ENCODE data around the gene MAP3K5.
"Not testable (repeated sequence)": the region's sequence is repeated elsewhere in the genome, so short reads cannot be mapped to it uniquely, and the experiment has no call there.

MAP3K5 gene

DNA sequence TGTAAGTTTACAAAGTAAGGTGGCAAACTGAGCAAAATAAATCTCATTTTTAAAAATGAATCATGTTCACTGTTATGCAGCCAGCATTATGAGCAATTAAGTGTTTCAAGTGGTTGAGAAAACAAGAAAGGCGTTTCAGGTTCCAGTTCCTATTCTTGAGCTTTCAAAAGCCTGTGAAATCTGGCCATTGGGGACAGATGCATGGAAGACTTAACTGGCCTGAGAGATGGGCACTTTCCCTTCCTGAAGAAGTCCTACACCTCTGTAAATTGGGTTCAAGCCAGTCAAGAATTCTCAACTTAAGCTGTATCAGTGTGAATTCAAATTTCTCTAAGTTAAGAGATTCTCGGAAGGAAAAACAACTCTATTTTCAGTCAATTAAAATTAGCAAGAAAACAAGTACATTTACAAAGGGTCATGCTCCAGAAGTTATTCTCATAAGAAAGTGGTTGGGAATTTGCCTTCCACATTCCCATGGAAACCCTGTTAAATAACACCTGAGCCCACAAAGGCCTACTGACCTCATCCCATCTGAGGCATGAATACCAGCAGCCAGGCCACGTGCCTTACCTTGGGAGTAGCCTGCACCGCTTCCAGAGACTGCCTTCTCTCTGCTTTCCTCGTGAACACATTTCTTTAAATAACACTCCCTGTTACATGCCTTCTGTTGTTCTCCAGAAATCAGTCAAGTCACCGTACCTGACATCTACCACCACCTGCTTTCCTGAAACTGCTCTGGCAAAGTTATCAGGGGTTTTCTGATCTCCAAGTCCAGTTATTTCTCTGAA lies 19.4 kb downstream of the MAP3K5 start:
- no peak for DNase-seq (ENCODE audit: low spot score)

DNA sequence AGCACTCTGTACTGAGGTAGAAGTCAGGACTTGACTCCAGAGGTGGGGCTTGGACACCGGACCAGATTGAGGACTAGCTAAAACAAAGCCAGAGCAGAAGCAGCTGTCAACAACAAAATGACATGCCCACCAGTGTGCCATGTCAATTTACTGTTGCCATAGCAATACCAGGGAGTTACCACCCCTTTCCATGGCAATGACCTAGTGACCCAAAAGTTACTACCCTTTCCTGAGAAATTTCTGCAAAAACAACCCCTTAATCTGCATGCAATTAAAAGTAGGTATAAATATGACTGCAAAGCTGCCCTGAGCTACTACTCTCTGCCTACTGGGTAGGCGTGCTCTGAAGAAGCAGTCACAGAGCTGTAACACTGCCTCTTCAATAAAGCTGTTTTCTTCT lies 21.0 kb downstream of the MAP3K5 start:
- DNase-seq (ENCODE audit: low spot score) = no peak

DNA sequence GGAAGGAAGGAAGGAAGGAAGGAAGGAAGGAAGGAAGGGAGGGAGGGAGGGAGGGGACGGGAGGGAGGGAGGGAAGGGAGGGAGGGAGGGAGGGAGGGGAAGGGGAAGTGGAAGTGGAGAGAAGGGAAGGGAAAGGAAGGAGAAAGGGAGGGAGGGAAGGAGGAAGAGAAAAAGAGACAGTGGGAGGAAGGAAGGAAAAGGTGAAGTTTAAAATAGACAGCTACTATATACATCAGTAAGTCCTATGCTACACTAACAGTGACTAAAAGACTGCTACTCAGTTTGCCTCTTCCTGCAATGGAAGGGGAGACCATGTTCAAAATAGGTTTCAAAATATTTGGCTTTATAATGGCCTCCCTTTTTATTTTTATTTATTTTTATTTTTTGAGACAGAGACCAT lies 22.5 kb downstream of the MAP3K5 start:
- DNase-seq (ENCODE audit: low spot score) = no peak

- DNase-seq (ENCODE audit: low spot score) = no peak
Measured at GRCh38 chr6:136769124-136769523, 23.2 kb downstream of the MAP3K5 start.

- DNase-seq (ENCODE audit: low spot score) = no peak
Measured at GRCh38 chr6:136767570-136768309, 24.5 kb downstream of the MAP3K5 start.

DNA sequence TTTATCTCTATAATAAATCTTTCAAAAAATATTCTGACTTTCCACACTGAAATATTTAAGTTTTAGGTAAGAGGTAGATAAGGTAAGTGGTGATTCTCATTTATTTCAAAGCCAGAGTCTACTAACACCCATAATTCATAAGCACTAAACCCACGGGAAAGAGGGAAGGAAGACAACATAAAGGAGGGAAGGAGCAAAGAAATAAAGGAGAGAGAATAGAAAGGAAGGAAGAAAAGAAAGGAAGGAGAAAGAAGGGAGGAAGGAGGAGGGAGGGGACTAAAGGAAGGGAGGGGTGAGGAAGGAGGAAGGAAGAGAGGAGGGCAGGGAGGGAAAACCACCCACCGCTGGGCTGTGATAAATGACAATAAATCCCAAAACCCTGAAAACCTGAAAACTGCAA lies 25.2 kb downstream of the MAP3K5 start:
- DNase-seq (ENCODE audit: low spot score) = no peak

- DNase-seq (ENCODE audit: low spot score) = no peak
Measured at GRCh38 chr6:136766274-136766673, 26.0 kb downstream of the MAP3K5 start.

DNA sequence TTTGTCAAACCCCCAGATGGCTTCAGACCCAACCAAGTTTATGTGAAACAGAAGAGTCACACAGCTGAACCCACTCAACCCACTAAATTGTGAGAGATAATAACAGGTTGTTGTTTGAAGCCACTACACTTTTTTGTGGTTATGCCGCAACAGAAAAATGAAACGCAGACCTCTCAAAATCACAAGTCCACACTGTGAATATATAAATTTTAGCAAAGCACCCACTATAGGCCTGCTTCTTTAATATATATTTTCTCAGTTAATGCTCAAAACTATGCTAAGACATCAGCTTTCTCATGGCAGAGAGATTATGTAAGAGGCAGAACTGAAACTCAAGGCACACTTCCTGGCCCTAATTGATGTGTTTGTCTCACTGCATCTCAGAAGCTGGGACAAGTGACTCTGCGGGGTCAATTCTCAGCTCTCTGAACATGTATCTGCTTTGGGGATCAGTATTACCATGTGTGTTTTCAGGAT lies 27.7 kb downstream of the MAP3K5 start:
- no peak for DNase-seq (ENCODE audit: low spot score)

GRCh38 chr6:136763716-136764516 lies 28.4 kb downstream of the MAP3K5 start:
- no peak for DNase-seq (ENCODE audit: low spot score)

DNA sequence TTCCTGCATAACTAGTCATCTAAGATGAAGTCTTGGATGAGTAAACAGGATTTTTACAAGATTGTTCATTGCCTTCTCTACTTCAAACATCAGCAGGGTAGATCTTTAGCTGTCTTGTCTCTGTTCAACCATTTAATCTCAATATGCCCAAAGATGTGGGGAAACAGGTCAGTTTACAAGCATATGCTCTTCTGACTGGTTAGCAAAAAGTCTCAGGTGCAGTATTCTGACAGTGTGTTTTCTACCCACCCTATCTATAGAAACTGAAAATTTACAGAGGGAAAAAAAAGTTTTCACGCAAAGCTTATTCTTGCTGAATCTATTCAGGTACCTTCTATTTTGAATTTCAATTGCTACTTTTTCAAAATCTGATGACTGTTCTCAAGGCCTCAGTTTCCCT lies 29.0 kb downstream of the MAP3K5 start:
- no peak for DNase-seq (ENCODE audit: low spot score)

- DNase-seq (ENCODE audit: low spot score) = no peak
Measured at GRCh38 chr6:136762022-136762975, 30.0 kb downstream of the MAP3K5 start.

DNA sequence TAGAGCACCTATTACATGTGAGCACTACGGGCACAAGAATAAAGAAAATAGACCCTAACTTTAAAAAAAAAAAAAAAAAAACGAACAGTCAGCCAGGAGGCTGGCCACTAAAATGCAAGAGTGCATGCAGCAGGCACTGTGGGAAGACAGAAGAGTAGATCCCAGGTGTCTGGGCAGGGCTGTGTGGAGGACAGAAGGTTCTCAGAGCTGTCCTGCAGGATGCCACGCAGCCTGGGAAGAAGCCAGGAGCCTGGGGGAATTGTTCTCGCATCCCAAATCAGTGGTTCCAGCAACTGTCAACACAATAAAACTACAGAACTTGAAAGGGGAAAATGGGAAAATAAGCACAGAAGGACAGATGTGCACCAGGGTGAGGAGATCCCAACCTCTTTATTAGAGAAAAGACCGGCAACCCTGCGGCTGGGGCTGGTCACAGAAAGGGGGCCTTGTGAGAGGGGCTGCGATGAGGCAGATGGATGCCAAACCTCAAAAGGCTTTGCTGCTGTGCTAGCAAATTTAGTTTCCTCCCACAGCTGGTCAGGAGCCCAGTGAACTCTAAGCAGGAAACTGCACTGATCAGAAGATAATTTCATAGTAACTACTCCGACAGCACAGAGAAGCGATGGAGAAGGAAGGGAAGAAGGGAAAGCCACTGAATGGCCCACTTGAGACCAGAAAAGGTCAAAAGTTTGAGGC lies 30.9 kb downstream of the MAP3K5 start:
- peak; percentile 22 for DNase-seq (ENCODE audit: low spot score)

GRCh38 chr6:136760781-136761180 lies 31.5 kb downstream of the MAP3K5 start:
- not testable (repeated sequence) for DNase-seq (ENCODE audit: low spot score)

GRCh38 chr6:136757150-136757549 lies 35.1 kb downstream of the MAP3K5 start:
- no peak for DNase-seq (ENCODE audit: low spot score)

DNA sequence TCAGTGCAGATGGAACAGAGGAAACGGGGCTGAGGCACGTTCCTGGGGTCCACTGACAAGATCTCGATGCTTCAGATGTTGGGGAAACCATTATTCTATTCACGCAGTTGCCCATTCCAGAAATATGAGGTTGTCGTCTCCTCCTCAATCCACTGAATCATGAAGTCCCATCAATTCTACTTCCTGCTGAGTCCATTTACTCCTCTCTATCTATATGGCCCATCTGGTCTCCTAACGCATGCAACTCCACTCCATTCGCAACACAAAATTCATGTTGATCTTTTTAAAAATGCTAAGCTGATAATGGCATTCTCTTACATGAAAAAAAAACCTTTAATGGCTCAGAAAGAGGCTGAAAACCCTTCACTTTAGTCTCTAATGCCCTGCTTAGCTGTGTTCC lies 37.5 kb downstream of the MAP3K5 start:
- DNase-seq (ENCODE audit: low spot score) = no peak

DNA sequence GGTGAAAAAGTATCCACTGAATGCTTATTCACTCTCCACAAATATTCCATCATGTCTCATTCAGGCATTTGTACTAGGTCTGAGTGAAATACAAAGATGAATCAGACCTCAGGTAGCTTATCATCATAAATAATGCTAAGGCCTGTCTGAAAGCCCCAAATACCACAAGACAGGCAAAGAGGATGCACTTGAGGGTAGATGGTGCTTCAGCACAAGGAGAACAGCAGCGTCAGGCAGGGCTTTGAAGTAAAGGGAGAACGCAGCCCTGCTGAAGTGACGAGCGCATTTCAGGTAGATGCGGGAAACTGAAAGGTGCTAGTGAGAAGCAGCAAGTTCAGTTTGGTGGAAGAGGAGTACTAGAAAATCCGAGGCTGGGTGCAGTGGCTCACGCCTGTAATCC lies 38.7 kb downstream of the MAP3K5 start:
- DNase-seq (ENCODE audit: low spot score) = no peak

DNA sequence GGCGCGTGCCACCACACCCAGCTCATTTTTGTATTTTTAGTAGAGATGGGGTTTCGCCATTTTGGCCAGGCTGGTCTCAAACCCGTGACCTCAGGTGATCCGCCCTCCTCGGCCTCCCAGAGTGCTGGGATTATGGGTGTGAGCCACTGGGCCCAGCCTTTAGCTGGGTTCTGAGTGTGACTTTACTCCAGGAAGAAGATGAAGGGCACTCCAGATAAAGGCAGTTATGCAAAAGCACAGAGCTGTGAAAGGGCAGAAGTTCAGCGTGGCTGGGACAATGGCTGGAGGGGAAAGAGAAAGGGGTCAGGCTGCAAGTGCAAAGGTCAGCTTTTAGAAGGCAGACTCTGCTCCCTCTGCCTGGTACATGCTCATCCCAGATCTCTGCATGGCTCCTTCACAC lies 39.7 kb downstream of the MAP3K5 start:
- DNase-seq (ENCODE audit: low spot score) = no peak

- DNase-seq (ENCODE audit: low spot score) = no peak
Measured at GRCh38 chr6:136751991-136752390, 40.3 kb downstream of the MAP3K5 start.

DNA sequence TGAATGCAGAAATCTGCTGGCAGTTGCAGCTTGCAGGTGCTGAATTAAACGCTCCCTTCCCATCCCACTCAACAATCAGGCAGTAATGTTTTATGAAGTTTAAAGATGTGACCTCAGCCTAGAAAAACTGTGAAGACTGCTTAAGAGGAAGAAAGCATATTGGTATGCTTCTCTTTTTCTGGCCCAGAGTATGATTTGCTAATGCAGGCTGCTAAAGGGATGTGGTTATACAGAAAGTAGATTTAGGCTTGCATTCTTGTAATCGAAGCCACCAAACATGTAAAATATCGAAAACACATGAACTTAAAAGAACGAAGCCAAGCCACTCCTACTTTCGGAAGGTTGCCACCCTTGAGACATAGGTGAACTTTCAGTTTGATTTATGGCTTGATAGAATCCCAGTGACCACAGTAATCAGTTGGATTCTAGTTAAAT lies 40.7 kb downstream of the MAP3K5 start:
- DNase-seq (ENCODE audit: low spot score) = no peak

Data from SK-N-DZ (cell line).